GM19468 (cell line): ENCODE results near the gene EFHD2.
"Not testable (repeated sequence)": the region's sequence is repeated elsewhere in the genome, so short reads cannot be mapped to it uniquely, and the experiment has no call there.

Experiments used
- ATAC-seq: cut with Tn5 transposase; IDR thresholded peaks from one replicate; pipeline ENCODE4 v1.9.1; 2021; ENCODE audit warnings: mild to moderate bottlenecking, moderate library complexity, moderate number of reproducible peaks; ENCODE audit not compliant: unreplicated experiment; ENCODE audit errors: extremely low read depth

Gene EFHD2

DNA sequence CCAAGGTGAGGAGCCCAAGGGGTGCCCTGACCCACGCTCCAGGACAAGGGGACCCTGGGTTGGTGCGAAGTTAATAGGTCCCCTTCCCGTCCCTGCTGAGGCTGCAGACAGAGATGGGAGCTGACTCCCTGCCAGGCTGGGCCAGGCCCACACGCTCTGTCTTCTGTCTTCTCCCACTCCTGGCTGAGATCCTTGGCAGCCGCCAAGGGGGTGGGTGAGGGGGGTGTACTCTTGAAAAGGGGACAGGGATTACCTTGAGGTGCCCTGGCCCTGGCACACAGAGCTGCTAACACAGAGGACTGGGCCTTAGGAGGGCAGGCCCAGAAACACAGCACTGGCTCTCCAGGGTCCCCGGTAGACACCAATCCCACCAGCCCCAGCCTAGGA, 17.6 kb downstream of the EFHD2 start:
- ATAC-seq: no peak

DNA sequence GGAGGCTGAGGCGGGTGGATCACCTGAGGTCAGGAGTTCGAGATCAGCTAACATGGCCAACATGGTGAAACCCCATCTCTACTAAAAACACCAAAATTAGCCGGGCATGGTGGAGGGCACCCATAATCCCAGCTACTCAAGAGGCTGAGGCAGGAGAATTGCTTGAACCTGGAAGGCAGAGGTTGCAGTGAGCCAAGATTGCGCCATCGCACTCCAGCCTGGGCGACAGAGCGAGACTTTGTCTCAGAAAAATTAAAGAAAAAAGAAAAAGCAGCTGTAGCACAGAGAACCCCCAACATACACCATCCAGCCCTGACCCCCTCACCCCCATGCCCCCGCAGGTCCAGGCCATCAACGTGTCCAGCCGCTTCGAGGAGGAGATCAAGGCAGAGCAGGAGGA, 18.6 kb downstream of the EFHD2 start:
- ATAC-seq: not testable (repeated sequence)

DNA sequence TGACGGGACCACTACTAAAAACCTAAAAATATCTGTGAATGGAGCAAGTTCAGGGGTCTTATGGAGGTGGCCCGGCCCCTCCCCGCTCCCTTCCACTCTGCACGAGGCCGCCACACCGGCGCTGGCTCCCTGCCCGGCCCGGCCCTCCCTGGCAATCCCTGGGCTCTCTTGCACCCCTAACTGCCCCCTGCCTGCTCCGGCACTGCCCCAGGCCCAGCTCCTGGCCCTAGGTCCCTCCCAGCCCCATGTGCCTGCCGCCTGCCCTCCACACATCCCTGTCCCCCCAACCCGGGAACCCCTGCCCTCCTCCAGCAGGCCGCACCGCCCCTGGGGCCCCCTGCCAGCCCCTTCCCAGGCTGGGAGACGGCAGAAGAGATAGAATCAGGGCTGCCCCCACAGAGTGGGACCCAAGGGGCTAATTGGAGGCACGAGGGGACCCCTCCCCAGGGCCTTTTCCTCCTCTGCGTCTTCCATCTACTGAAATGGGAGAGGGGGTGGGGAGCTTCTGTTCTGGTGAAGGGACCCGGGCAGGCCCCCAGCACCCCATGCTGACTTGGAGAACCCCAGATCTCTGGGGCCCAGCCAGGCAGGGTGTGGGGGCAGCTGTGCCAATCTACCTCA, 19.2 kb downstream of the EFHD2 start:
- ATAC-seq: no peak

GRCh38 chr1:15429701-15430149, 20.0 kb downstream of the EFHD2 start:
- no peak for ATAC-seq

DNA sequence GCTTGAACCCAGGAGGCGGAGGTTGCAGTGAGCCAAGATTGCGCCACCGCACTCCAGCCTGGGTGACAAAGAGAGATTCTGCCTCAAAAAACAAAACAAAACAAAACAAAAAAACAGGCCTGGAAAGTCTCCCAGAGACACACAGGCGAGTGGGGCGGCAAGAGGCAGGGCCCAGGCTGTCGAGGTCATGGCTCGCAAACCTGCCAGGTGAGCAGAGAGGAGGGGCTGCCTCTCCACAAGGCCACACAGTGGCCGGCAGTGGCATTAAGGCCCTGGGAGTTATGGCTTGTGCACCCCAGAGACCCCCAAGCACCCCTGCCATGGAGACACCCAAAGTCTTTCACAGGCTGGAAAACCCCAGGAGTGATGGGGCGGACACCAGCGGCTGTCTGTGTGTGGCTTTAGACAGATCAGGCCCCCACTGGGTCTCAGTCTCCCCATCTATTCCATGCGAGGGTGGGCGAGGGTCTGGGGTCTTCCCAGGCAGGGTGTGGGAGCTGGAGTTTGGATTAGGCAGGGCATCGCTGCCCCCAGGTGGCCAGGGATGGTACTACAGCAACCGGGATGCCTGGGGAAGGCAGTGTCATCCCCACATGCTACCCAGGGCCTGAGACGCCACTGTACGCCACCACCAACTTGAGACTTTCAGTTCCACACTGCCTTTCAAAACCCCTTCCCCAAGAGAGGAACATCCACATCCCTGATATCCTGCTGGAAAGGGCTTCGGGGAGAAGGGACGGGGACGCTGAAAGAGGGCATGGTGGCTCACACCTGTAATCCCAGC, 21.3 kb downstream of the EFHD2 start:
- no peak for ATAC-seq

GRCh38 chr1:15431571-15431948, 21.9 kb downstream of the EFHD2 start:
- ATAC-seq: no peak

- no peak for ATAC-seq
These were observed 22.6 kb downstream of the EFHD2 start for GRCh38 chr1:15432324-15432723.

DNA sequence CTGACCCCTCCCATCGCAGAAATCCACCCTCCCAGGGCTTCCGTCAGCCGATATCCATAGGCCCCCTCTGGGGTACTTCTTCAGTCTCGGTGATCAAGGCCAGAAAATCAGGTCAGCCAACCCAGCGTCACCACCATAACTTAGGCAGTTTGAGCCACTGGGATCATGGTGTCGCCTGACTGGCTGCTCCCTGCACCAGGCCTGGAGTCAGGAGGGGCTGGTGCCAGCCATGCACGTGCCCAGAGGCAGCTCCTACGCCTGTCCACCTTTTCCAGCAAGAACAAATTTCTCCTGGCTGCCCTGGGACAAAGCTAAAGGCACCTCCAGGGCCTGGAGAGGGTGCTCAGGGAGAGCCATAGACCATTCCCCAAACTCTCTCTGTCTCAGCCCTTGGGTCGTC, 23.8 kb downstream of the EFHD2 start:
- no peak for ATAC-seq

GRCh38 chr1:15434739-15435138, 25.1 kb downstream of the EFHD2 start:
- ATAC-seq: not testable (repeated sequence)

GRCh38 chr1:15435239-15436077, 25.8 kb downstream of the EFHD2 start:
- no peak for ATAC-seq

DNA sequence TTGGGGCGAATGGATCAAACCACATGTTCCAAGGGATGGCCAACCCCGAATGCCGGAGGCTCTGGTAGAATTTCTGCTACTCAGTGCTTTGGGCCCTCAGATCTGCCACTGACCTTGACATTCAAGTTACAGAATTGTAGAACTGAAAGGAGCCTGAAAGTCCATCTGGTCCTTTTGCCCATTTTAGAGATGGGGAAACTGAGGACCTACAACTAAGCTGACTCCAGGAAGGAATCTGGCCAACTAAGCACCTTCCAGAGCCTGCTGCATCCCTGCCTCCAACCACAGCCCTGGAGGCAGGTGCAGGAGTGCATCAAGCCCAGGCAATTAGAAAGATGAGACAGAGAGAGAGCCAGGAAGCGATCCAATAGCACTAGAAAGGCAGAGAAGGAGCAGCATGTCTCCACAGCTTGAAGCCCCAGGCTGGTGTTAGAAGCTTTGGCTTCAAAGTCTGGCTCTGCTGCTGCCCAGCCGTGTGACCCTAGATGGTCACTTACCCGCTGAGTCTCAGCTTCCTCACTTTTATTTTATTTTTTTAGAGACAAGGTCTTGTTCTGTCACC, 27.3 kb downstream of the EFHD2 start:
- ATAC-seq: no peak

DNA sequence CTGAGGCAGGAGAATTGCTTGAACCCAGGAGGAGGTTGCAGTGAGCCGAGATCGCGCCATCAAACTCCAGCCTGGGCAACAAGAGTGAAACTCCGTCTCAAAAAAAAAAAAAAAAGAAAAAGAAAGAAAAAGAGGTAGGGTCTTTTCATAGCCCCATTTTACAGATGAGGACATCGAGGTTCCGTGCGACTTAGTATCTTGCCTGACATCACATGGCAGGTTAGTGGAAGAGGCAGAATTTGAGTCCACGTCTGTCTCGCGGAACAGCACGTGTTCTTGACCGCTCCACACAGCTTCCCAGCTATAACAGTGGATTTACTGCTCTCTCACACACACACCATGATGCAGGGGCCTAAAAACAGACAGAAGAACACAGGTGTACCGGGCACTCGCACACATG, 29.6 kb downstream of the EFHD2 start:
- ATAC-seq: no peak

DNA sequence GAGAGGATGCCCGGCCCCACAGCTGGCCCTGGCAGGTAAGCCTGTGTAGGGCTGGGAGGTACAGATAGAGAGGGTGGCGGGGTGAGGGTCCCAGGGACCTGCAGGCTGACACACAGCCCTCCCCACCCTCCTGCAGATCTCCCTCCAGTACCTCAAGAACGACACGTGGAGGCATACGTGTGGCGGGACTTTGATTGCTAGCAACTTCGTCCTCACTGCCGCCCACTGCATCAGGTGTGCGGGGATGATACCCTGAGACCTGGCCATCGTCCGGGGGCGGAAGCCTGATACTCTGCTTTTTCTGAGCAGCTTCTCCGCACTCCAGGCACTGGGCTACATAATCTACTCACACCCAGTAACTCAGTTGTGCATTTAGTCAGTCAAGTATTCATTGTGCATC, 30.7 kb downstream of the EFHD2 start:
- no peak for ATAC-seq

- ATAC-seq: no peak
These were observed 31.6 kb downstream of the EFHD2 start for GRCh38 chr1:15441247-15441646.

GRCh38 chr1:15442119-15442518, 32.4 kb downstream of the EFHD2 start:
- ATAC-seq: no peak

GRCh38 chr1:15442759-15443158, 33.1 kb downstream of the EFHD2 start:
- ATAC-seq: no peak

DNA sequence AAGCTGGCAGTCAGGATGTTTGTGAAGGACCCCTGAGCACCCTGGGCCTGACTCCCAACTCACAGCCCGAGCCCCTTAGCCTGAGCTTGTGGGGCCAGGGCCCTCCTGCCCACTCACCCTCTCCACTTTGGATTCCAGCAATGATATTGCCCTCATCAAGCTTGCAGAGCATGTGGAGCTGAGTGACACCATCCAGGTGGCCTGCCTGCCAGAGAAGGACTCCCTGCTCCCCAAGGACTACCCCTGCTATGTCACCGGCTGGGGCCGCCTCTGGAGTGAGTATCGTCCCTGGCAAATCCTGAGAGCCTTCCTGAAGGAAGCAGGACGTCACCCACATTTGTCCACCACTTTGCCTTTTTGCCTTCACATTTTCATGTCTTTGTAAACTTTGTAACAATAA, 33.6 kb downstream of the EFHD2 start:
- ATAC-seq: no peak

GRCh38 chr1:15444468-15445389, 35.0 kb downstream of the EFHD2 start:
- no peak for ATAC-seq

DNA sequence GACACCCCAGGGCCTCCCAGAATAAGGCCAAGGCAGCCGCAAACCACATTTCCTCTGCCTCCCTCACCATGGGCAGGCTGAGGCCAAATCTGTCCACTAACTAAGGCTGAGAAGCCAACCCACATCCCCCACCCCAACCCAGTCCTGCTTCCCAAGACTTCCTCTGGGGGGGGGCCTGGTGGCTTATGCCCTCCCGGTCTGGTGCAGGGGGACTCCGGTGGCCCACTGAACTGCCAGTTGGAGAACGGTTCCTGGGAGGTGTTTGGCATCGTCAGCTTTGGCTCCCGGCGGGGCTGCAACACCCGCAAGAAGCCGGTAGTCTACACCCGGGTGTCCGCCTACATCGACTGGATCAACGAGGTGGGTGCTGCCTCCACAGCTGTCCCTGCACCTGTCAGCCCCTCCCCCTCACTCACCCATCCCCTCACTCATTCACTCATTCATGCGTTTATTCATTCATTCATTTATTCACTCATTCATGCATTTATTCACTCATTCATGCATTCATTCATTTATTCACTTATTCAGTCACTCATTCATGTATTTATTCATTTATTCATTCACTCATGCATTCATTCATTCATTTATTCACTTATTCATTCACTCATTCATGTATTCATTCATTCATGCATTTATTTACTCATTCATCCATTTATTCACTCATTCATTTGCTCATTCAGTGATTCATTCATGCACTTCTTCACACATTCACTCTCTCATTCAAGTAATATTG, 35.9 kb downstream of the EFHD2 start:
- ATAC-seq: no peak
